Mucosa of rectum (tissue), 2 donors: ENCODE measurements around the gene CH25H.
A peak's percentile ranks its signal among the peaks of the same experiment; 100 is the strongest.

Source experiments
- H3K27ac ChIP-seq, 2 donors: one replicate each; pipeline ENCODE4 v1.7.0; 2013; ENCODE audit warnings: inconsistent platforms in 2 of 2, low read depth in 2 of 2, low read length in 2 of 2
- H3K27me3 ChIP-seq, 2 donors: one replicate each; pipeline ENCODE4 v1.7.0; 2013; ENCODE audit warnings: low read length in 2 of 2; ENCODE audit not compliant: control insufficient read depth in 2 of 2, insufficient read depth in 2 of 2
- H3K36me3 ChIP-seq, 2 donors: one replicate each; pipeline ENCODE4 v1.7.0; 2013; ENCODE audit warnings: low read length in 2 of 2; ENCODE audit not compliant: control insufficient read depth in 2 of 2, insufficient read depth in 2 of 2
- H3K4me1 ChIP-seq, 2 donors: one replicate each; pipeline ENCODE4 v1.7.0; 2013; ENCODE audit warnings: low read length in 2 of 2, mild to moderate bottlenecking in 1 of 2; ENCODE audit not compliant: control insufficient read depth in 2 of 2, insufficient read depth in 2 of 2
- H3K4me3 ChIP-seq, 2 donors: one replicate each; pipeline ENCODE4 v1.7.0; 2013; ENCODE audit warnings: low read length in 2 of 2
- H3K9ac ChIP-seq, 2 donors: one replicate each; pipeline ENCODE4 v1.7.0; 2013; ENCODE audit warnings: low read length in 2 of 2, low read depth in 1 of 2, mild to moderate bottlenecking in 1 of 2
- H3K9me3 ChIP-seq, 2 donors: one replicate each; pipeline ENCODE4 v1.7.0; 2013; ENCODE audit warnings: low read length in 2 of 2; ENCODE audit not compliant: control insufficient read depth in 2 of 2
- donor health status: healthy.
- donor health status: Normal muscosa, but diverticular disease.

Gene CH25H

GRCh38 chr10:89216056-89216455 lies 8.9 kb upstream of the CH25H start:
- H3K4me3 ChIP-seq: no peak overlapping the region
- H3K36me3 ChIP-seq: no peaks in the 10 kb centered on the region
- H3K27me3 ChIP-seq: no peaks in the 10 kb centered on the region
- no peaks in the 10 kb centered on the region for H3K9me3 ChIP-seq
- no peak overlapping the region for H3K27ac ChIP-seq
- H3K4me1 ChIP-seq: peaks cover 5 to 6% of the 10 kb centered on the region in 2 donors
- no peak overlapping the region for H3K9ac ChIP-seq

- Histone ChIP-seq H3K4me1 (peaks cover 5 to 6% of the 10 kb centered on the region in 2 donors), H3K9ac (no peak overlapping the region), H3K27ac (no peak overlapping the region)
Observed at GRCh38 chr10:89215511-89215910, 8.4 kb upstream of the CH25H start.

GRCh38 chr10:89214566-89215165 lies 7.5 kb upstream of the CH25H start:
- peaks cover 0 to 7% of the 10 kb centered on the region in 2 donors for H3K27me3 ChIP-seq
- H3K4me1 ChIP-seq: peaks cover 5 to 6% of the 10 kb centered on the region in 2 donors
- H3K36me3 ChIP-seq: no peaks in the 10 kb centered on the region
- H3K9me3 ChIP-seq: no peaks in the 10 kb centered on the region
- H3K27ac ChIP-seq: no peak overlapping the region
- no peak overlapping the region for H3K9ac ChIP-seq
- no peak overlapping the region for H3K4me3 ChIP-seq

More at GRCh38 chr10:89215511-89215910, 8.4 kb upstream of the CH25H start:
- Histone ChIP-seq H3K27me3 (peaks cover 0 to 4% of the 10 kb centered on the region in 2 donors), H3K9me3 (no peaks in the 10 kb centered on the region), H3K36me3 (no peaks in the 10 kb centered on the region), H3K4me3 (no peak overlapping the region)

- no peaks in the 10 kb centered on the region for H3K9me3 ChIP-seq
- H3K27me3 ChIP-seq: peaks cover 5 to 13% of the 10 kb centered on the region in 2 donors
- no peaks in the 10 kb centered on the region for H3K36me3 ChIP-seq
- H3K9ac ChIP-seq: no peak overlapping the region
- peaks cover 5 to 7% of the 10 kb centered on the region in 2 donors for H3K4me1 ChIP-seq
- H3K4me3 ChIP-seq: no peak overlapping the region
- H3K27ac ChIP-seq: no peak overlapping the region
Observed at GRCh38 chr10:89213191-89213808, 6.2 kb upstream of the CH25H start.

- H3K9me3 ChIP-seq: no peaks in the 10 kb centered on the region
- H3K27me3 ChIP-seq: peaks cover 24 to 33% of the 10 kb centered on the region in 2 donors
- H3K36me3 ChIP-seq: no peaks in the 10 kb centered on the region
- H3K9ac ChIP-seq: no peak overlapping the region
- H3K4me1 ChIP-seq: peaks cover 6 to 19% of the 10 kb centered on the region in 2 donors
- H3K27ac ChIP-seq: no peak overlapping the region
- no peak overlapping the region for H3K4me3 ChIP-seq
Observed at GRCh38 chr10:89210794-89211425, 3.8 kb upstream of the CH25H start.

GRCh38 chr10:89209718-89210117 lies 2.6 kb upstream of the CH25H start:
- H3K4me1 ChIP-seq: peaks cover 6 to 19% of the 10 kb centered on the region in 2 donors
- peaks cover 34 to 43% of the 10 kb centered on the region in 2 donors for H3K27me3 ChIP-seq
- no peak overlapping the region for H3K27ac ChIP-seq
- H3K36me3 ChIP-seq: no peaks in the 10 kb centered on the region
- no peak overlapping the region for H3K4me3 ChIP-seq
- H3K9me3 ChIP-seq: no peaks in the 10 kb centered on the region
- no peak overlapping the region for H3K9ac ChIP-seq

- peaks cover 6 to 19% of the 10 kb centered on the region in 2 donors for H3K4me1 ChIP-seq
- H3K4me3 ChIP-seq: peak overlapping the region; percentile 60 to 69
- H3K36me3 ChIP-seq: no peaks in the 10 kb centered on the region
- H3K27me3 ChIP-seq: peaks cover 45 to 52% of the 10 kb centered on the region in 2 donors
- peak overlapping the region; percentile 47 to 57 for H3K9ac ChIP-seq
- H3K9me3 ChIP-seq: no peaks in the 10 kb centered on the region
- H3K27ac ChIP-seq: peak overlapping the region; percentile 43 to 52
Observed at GRCh38 chr10:89207801-89208551, 859 bp upstream of the CH25H start.

GRCh38 chr10:89206402-89207180 lies 526 bp downstream of the CH25H start:
- H3K9ac ChIP-seq: peak overlapping the region; percentile 48 to 57

GRCh38 chr10:89204621-89205185 lies 2.4 kb downstream of the CH25H start:
- Histone ChIP-seq H3K4me3 (no peak overlapping the region), H3K36me3 (no peaks in the 10 kb centered on the region), H3K27ac (no peak overlapping the region), H3K27me3 (peaks cover 48 to 52% of the 10 kb centered on the region in 2 donors), H3K4me1 (peaks cover 6 to 19% of the 10 kb centered on the region in 2 donors), H3K9me3 (no peaks in the 10 kb centered on the region), H3K9ac (no peak overlapping the region)

More at GRCh38 chr10:89206402-89207180, 526 bp downstream of the CH25H start:
- peak overlapping the region; percentile 60 to 69 for H3K4me3 ChIP-seq
- no peaks in the 10 kb centered on the region for H3K36me3 ChIP-seq
- peaks cover 6 to 19% of the 10 kb centered on the region in 2 donors for H3K4me1 ChIP-seq
- no peaks in the 10 kb centered on the region for H3K9me3 ChIP-seq
- H3K27me3 ChIP-seq: peaks cover 45 to 60% of the 10 kb centered on the region in 2 donors
- peak overlapping the region; percentile 11 to 52 for H3K27ac ChIP-seq
